Measurements from ENCODE around the gene FGF21.
"Not testable (repeated sequence)": the region's sequence is repeated elsewhere in the genome, so short reads cannot be mapped to it uniquely, and the experiment has no call there.

FGF21 gene

DNA sequence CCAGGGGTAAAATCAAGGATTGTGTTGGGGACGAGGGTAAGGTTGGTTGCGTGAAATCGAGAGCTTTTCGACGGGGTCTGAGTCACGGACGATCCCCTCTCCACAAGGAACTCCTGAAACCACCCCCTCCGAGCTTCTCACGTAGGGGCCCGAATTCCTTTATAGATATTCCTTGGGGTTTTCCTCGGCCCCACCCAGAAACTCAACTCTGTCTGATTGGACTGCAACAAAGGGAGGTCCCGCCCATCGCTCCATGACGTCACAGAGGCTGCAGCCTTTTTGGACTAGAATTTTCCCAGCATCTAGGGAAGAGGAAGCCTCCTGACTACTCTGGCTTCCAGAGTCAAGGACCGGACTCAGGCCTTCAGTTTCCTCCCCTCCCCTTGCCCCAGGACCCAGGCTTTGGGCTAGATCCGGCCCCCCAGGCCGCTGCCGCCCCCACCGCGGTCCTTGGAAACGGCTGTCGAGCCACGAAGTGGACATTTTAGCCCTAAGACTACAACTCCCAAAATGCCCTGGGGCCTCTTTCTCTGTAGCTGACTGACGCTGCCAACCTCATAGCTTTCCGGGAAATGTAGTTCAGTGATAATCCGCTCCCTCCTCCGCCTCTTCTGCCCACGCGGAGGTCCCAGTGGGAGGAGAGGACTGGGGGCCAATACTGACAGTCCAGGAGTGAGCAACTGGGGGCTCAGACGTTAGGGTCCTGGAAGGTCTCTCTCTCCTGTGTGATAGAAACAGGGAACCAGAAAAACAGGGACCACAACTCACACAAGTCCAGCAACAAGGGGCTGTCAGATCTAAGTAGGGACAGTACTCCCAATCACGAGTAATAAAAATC is 8.4 kb upstream of the FGF21 start, which contains the start of gene IZUMO1:
TSS of gene IZUMO1 (minus strand) at position 172 of the 838 bp plus-strand sequence. CDS start 1,050 bp downstream, outside the sequence.
- in situ Hi-C loops (cut with MboI; ENCODE audit: low pct_unique_long_range_greater_than_20kb, low sequenced_read_pairs) = no loop called here
- no peak for DNase-seq

DNA sequence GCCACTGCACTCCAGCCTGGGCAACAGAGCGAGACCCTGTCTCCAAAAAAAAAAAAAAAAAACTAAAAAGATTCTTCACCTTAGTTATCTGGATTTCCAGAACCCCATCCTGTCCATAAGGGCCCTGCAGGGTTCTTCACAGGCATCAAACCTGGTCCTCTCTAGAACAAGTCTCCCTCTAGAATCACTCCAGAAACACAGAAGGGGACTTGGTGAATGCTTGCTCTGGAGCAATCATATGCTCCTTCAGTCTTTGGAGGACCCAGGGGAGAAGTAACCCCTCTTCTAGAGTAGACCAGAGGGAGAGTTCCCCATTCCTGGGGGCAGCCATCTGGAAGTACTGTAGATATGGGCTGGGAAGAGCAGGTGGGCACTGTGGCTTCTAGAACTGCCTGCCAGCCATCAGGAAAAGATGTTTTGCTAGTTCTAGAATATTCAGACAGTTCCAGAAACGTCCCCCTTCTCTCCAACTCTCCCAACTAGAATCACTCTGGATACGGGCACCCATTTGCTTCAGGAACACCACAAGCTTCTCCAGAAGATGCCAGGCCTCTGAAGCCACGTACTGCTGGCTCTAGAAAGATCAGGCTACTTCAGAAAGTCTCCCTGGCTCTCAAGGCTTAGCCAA is 5.6 kb upstream of the FGF21 start:
- DNase-seq = no peak
- in situ Hi-C loops (cut with MboI; ENCODE audit: low pct_unique_long_range_greater_than_20kb, low sequenced_read_pairs) = no loop called here

DNA sequence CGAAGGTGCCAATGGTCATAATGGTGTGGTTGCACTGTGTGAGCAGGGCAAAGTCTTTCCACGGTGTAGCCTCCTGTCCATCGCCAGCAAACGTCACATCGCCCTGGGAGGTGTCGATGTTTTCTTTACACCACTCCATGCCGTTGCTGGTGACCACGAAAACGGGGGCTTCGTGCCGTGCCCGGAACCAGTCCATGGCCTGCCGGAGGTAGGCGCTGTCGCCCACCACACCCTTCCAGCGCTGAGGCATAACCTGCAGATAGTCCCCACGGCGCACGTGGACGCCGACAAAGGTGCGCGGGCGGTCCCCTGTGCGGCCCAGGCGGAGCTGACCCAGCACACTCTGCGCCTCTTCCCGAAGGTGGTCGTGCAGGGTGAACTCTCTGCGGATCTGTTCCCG is 5.0 kb upstream of the FGF21 start:
- DNase-seq = no peak
- in situ Hi-C loops (cut with MboI; ENCODE audit: low pct_unique_long_range_greater_than_20kb, low sequenced_read_pairs) = no loop called here

DNA sequence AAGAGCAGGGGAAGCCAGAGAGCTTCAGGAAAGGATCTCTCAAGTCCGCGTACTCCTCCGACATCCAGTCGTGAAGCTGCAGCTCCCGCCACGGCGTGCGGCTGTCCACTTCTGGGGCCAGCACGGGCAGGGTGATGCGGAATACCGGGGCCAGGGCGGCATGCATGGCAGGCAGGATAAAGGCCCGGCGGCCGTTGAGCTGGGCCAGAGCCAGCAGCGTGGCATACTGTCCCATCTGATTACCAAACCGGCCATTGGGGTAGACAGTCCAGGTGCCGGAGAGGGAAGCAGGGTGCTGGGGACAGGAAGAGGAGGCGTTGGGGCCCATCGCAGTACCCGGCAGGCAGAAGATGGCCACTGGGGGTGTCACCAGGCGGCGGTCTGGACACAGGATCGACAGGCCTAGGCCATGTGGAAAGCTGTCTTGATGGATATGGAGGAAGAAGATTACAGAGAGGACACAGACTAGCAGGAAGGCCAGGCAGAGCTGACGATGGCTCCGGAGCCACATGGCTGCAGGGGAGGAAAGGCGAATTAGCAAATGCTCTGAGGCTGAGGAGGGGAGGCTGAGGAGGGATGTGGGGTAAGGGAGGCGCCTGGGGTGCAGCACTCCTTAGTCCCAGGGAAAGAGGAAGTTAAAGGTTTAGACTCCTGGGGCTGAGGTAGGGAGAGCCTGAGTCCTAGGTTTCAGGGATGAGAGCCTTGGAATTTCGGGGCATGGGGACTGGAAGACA is 4.4 kb upstream of the FGF21 start:
- DNase-seq = peak; percentile 67
- in situ Hi-C loops (cut with MboI; ENCODE audit: low pct_unique_long_range_greater_than_20kb, low sequenced_read_pairs) = no loop called here

DNA sequence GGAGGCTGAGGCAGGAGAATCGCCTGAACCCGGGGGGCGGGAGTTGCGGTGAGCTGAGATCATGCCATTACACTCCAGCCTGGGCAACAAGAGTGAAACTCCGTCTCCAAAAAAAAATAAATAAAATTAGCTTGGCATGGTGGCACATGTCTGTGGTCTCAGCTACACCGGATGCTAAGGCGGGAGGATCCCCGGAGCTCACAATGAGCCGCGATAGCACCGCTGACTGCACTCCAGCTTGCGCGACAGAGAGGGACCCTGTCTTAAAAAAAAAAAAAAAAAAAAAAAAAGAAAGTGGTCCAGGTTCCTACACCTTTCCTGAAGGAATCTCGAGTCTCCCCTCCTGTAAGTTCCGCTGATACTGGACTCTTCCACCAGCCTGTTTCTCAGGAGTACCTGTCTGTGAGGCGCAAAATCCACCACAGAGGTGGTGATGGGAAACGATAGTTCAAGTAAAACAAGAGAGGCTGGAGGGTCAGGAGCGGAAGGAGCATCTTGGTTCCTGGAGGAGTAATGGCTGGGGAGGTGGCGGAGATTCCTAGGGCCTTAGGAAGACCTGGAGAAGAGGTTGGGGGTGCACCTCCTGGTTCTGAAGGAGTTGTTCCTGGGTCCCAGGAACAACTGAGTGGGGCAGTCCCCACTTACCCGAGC is 3.4 kb upstream of the FGF21 start:
- in situ Hi-C loops (cut with MboI; ENCODE audit: low pct_unique_long_range_greater_than_20kb, low sequenced_read_pairs) = no loop called here
- no peak for DNase-seq

DNA sequence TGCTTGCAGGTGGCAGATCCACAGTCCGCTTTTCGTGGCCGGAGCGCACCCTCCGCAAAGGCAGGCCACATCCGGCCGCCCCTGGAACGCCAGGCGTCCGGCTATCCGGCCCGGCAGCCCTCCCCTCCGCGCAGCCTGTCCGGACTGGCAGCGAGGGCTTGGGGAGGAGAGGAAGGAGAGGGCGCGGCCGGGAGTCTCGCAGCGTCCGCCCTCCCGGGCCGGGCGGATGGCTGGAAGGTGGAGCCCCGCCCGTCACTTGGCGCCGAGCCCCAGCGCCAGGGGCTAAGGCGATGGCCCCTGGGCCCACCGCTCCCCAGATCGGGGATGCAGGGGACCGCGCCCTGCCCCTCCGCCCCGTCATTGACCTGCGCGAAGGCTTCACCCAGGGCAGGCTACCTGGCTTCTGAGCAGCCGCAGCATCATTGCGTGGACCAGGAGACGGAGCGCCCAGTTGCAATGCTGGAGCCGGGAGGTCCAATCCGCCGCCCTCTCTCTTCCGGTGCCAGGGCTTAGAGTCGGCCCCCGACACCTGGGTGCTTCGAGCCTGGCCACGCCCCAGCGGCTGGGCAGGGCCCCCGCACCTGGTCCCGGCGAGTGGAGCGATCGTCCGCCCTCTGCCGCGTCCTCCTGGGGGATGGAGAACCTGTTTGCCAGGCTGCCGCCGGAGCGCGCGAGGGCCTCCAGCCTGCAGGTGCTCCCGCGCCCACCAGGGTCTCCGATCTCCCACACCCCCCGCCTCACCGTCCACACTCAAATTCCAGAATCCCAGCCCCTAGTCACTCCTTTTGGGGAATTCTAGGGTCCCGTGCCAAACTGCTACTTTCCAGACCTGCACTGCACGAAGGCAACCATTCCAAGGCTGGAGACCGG is 2.6 kb upstream of the FGF21 start, which contains the start of gene FUT1:
TSS of gene FUT1 (minus strand) at position 146 of the 870 bp plus-strand sequence. CDS start 1,360 bp downstream, outside the sequence.
- peak; percentile 55 for DNase-seq
- in situ Hi-C loops (cut with MboI; ENCODE audit: low pct_unique_long_range_greater_than_20kb, low sequenced_read_pairs) = no loop called here

DNA sequence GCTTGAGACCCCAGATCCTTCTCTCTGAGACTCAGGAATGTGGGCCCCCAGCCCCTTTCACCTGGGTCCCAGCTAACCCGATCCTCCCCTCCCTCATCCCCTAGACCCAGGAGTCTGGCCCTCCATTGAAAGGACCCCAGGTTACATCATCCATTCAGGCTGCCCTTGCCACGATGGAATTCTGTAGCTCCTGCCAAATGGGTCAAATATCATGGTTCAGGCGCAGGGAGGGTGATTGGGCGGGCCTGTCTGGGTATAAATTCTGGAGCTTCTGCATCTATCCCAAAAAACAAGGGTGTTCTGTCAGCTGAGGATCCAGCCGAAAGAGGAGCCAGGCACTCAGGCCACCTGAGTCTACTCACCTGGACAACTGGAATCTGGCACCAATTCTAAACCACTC is 463 bp downstream of the FGF21 start:
- in situ Hi-C loops (cut with MboI; ENCODE audit: low pct_unique_long_range_greater_than_20kb, low sequenced_read_pairs) = no loop called here
- DNase-seq = no peak

DNA sequence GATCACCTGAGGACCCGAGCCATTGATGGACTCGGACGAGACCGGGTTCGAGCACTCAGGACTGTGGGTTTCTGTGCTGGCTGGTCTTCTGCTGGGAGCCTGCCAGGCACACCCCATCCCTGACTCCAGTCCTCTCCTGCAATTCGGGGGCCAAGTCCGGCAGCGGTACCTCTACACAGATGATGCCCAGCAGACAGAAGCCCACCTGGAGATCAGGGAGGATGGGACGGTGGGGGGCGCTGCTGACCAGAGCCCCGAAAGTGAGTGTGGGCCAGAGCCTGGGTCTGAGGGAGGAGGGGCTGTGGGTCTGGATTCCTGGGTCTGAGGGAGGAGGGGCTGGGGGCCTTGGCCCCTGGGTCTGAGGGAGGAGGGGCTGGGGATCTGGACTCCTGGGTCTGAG is 888 bp downstream of the FGF21 start:
- in situ Hi-C loops (cut with MboI; ENCODE audit: low pct_unique_long_range_greater_than_20kb, low sequenced_read_pairs) = no loop called here
- no peak for DNase-seq

DNA sequence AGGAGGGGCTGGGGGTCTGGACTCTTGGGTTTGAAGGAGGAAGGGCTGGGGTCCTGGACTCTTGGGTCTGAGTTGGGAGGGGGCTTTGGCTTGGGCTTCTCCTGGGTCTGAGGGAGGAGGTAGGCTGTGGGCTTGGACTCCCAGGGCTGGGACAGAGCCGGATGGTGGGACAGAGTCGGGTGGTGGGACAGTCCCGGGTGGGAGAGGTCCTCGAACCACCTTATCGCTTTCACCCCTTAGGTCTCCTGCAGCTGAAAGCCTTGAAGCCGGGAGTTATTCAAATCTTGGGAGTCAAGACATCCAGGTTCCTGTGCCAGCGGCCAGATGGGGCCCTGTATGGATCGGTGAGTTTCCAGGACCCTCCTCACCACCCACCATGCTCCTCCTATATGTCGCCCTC is 1.4 kb downstream of the FGF21 start:
- in situ Hi-C loops (cut with MboI; ENCODE audit: low pct_unique_long_range_greater_than_20kb, low sequenced_read_pairs) = no loop called here
- DNase-seq = no peak

DNA sequence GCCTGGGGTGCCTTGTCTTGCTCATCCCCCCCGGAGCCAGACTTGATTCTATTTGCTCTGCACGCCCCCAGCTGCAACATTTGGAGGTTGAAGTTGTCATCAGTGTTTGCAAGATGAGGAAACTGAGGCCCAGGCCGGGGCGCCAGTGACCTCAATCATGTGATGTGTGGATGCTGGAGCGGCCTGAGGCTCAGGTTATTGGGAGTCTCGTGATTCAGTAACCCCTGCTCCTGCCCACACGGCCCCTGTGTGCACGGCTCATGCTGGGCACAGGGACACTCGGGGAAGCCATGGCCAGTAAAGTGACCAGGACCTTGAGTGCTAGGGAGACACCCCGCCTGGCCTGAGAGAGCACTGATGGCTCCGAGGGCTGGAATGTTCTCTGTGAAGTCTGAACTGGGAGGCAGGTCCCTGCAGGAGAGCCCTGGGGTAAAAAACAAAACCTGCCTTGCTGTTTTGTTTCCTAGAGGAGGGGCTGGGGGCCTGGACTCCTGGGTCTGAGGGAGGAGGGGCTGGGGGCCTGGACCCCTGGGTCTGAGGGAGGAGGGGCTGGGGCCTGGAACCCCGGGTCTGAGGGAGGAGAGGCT is 1.9 kb downstream of the FGF21 start:
- DNase-seq = no peak
- in situ Hi-C loops (cut with MboI; ENCODE audit: low pct_unique_long_range_greater_than_20kb, low sequenced_read_pairs) = no loop called here

DNA sequence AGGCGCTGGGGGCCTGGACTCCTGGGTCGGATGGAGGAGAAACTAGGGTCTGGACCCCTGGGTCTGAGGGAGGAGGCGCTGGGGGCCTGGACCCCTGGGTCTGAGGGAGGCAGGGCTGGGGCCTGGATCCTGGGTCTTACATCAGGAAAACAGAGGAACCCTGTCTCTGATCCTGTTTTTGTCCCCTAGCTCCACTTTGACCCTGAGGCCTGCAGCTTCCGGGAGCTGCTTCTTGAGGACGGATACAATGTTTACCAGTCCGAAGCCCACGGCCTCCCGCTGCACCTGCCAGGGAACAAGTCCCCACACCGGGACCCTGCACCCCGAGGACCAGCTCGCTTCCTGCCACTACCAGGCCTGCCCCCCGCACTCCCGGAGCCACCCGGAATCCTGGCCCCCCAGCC is 2.4 kb downstream of the FGF21 start:
- in situ Hi-C loops (cut with MboI; ENCODE audit: low pct_unique_long_range_greater_than_20kb, low sequenced_read_pairs) = no loop called here
- DNase-seq = no peak

DNA sequence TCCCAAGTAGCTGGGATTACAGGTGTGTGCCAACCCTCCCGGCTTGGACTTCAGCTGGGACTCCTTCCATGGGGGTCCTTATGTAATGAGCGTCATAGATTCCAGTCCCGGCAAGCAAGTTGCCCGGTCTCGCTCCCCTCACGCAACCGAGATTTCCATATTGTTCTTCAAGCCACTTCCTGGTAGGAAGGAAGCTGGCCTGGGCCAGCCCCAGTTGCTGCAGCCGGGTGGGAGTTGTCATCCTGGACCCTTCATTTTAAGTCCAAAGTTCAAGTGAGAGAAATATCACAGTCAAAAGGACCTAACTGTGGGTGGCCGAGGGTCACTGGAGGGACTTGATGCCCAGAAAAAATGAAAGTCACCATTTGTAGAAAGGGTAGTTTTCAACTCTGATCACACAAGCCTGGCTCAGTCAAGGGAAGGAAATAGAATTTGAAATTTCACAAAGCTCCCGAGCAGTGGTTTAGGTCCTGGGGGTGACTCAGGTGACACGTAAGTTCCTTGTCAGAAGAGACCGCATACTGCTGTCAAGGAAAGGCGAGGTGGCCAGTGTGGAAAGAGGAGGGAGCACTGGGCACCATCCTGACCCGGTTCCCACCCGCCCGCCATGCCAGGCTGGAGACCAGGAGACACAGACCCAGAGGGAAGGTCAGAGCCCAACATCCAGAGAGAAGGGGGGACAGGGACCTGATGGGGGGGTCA is 5.3 kb downstream of the FGF21 start:
- in situ Hi-C loops (cut with MboI; ENCODE audit: low pct_unique_long_range_greater_than_20kb, low sequenced_read_pairs) = no loop called here
- DNase-seq = no peak

DNA sequence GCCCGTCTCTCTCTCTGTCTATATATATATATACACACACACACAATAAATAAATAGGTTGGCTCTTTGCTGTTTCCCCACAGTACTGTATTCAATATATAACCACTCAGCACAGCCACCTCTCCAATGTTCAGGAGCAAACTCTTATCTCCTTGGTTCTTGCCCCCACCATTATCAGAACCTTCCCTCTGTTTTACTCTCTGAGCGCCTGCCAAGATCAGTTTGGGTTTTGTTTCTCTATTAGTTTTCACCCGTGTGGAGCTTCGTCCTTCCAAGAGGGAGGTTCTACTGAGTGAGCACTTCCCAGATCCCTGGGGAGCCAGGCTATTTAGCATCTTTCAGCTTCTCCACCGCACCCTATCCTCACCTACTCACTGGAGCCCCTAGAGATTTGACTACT is 10.5 kb downstream of the FGF21 start:
- DNase-seq; in situ Hi-C loops (cut with MboI; ENCODE audit: low pct_unique_long_range_greater_than_20kb, low sequenced_read_pairs): not testable (repeated sequence)

DNA sequence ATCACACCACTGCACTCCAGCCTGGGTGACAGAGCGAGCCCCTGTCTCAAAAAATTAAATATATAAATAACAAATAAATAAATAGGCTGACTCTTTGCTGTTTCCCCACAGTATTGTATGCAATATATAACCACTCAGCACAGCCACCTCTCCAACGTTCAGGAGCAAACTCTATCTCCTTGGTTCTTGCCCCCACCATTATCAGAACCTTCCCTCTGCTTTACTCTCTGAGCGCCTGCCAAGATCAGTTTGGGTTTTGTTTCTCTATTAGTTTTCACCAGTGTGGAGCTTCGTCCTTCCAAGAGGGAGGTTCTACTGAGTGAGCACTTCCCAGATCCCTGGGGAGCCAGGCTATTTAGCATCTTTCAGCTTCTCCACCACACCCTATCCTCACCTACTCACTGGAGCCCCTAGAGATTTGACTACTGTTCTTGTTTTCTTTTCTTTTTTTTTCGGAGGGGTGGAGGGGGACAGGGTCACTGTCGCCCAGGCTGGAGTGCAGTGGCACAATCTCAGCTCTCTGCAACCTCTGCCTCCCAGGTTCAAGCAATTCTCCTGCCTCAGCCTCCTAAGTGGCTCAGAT is 12.9 kb downstream of the FGF21 start:
- in situ Hi-C loops (cut with MboI; ENCODE audit: low pct_unique_long_range_greater_than_20kb, low sequenced_read_pairs); DNase-seq: not testable (repeated sequence)

DNA sequence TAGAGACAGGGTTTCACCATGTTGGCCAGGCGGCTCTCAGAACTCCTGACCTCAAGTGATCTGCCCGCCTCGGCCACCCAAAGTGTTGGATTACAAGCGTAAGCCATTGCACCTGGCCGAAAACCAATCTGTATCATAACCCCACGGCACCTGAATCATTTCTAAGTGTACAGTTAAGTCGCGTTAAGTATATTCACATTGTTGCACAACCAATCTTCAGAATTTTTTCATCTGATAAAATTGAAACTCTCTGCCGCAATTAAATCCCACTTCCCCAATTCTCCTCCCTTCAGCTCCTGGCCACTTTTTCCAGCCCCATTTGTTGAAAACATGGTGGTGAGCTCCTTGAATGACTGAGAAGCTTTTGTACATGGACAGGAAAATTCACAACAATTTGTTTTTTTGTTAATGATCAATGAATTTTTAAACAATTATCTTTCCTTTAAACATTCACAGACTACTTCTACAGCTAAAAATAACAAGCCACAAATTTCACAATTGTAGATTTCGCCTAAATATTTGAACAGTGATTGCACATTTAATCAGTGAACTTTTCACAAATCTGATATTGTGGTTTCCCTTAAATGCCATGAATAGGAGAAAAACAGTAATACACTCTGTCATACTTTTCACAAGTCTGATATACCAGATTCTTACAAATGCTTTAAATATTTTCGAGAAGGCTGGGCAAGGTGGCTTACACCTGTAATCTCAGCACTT is 13.8 kb downstream of the FGF21 start:
- peak; percentile 72 for DNase-seq
- in situ Hi-C loops (cut with MboI; ENCODE audit: low pct_unique_long_range_greater_than_20kb, low sequenced_read_pairs) = no loop called here

DNA sequence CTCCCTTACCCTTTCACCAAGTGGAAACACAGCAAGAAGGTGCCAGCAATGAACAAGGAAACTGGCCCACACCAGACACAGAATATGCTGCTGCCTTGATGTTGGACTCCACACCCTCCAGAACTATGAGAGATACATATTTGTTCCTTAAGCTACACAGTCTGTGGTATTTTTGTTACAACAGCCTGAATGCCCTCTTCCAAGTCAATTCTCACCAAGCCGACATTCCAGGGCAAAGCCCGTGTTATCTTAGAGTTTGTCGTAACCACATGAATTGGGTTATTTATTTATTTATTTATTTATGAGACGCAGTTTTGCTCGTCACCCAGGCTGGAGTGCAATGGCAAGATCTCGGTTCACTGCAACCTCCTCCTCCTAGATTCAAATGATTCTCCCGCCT is 14.9 kb downstream of the FGF21 start:
- no peak for DNase-seq
- in situ Hi-C loops (cut with MboI; ENCODE audit: low pct_unique_long_range_greater_than_20kb, low sequenced_read_pairs) = no loop called here
